H1 (cell line): ENCODE data around the gene PHF24. TPM values are rescaled to one million over a fixed set of nuclear protein-coding genes. Genes with fewer than 3 reads are reported as not detected.

Experiments
- CTCF ChIA-PET: fragments of 300-600 bp; sonication (Branson Sonifier 250); formaldehyde crosslinking; loops from one replicate; lab custom pipeline; 2021; ENCODE audit not compliant: partially characterized antibody; lab: Charles Lee
- POLR2A ChIA-PET: fragments of 300-600 bp; sonication (Branson Sonifier 250); formaldehyde crosslinking; loops from one replicate; lab custom pipeline; 2021; ENCODE audit warnings: inconsistent platforms; ENCODE audit not compliant: partially characterized antibody; lab: Charles Lee
- DNase-seq, 2 experiments: peaks; one replicate each; pipeline versions ENCODE4 v3.0.0 to v3.0.0-alpha.2; 2010 to 2022; ENCODE audit warnings: low spot score in 2 of 2, low read depth in 1 of 2, mixed read lengths in 1 of 2
- FAIRE-seq: peaks from 2 replicates; lab custom pipeline; 2011; peaks lifted over from hg19 to GRCh38; lab: Jason Lieb, UNC
- H2AFZ ChIP-seq: 2 replicates; pipeline ENCODE4 v1.8.1; 2012; ENCODE audit warnings: low read length, inconsistent platforms
- H2AK5ac ChIP-seq: 2 replicates; pipeline ENCODE4 v1.6.1; 2013; ENCODE audit warnings: low read depth, low read length
- H2BK120ac ChIP-seq: replicated peaks from 2 replicates; pipeline ENCODE3; 2013; ENCODE audit warnings: low read depth, low read length, inconsistent platforms
- H2BK12ac ChIP-seq: 2 replicates; pipeline ENCODE4 v1.6.1; 2013; ENCODE audit warnings: low read depth, low read length
- H2BK15ac ChIP-seq: 2 replicates; pipeline ENCODE4 v1.6.1; 2013; ENCODE audit warnings: low read length
- H2BK20ac ChIP-seq: 2 replicates; pipeline ENCODE4 v1.6.1; 2013; ENCODE audit warnings: low read length
- H2BK5ac ChIP-seq: 2 replicates; pipeline ENCODE4 v1.6.1; 2013; ENCODE audit warnings: low read depth, low read length
- H3K14ac ChIP-seq: 2 replicates; pipeline ENCODE4 v1.6.1; 2013; ENCODE audit warnings: inconsistent platforms; ENCODE audit not compliant: insufficient read length
- H3K18ac ChIP-seq: 2 replicates; pipeline ENCODE4 v1.6.1; 2013; ENCODE audit warnings: low read length; ENCODE audit errors: extremely low read depth
- H3K23ac ChIP-seq: 2 replicates; pipeline ENCODE4 v1.6.1; 2013; ENCODE audit warnings: inconsistent platforms; ENCODE audit not compliant: insufficient read length
- H3K23me2 ChIP-seq: 2 replicates; pipeline ENCODE4 v1.6.1; 2013; ENCODE audit warnings: low read depth, low read length
- H3K27ac ChIP-seq: 2 replicates; pipeline ENCODE4 v1.6.1; 2011; ENCODE audit warnings: low read depth, low read length, inconsistent platforms
- H3K27me3 ChIP-seq, 4 experiments: replicated peaks in 1 of 4; 1 replicate in 1 of 4; 2 replicates in 3 of 4; pipeline versions ENCODE4 v1.6.1 to v1.8.1; 2011 to 2013; ENCODE audit warnings: low read length in 3 of 4, mild to moderate bottlenecking in 3 of 4, inconsistent platforms in 2 of 4, mixed read lengths in 2 of 4, moderate library complexity in 1 of 4; ENCODE audit not compliant: control insufficient read depth in 3 of 4, insufficient read depth in 3 of 4; ENCODE audit errors: extremely low read depth in 1 of 4
- H3K36me3 ChIP-seq, 4 experiments: 2 replicates each; pipeline versions ENCODE4 v1.6.1 to v1.8.1; 2011 to 2013; ENCODE audit warnings: mild to moderate bottlenecking in 4 of 4, low read length in 3 of 4, moderate library complexity in 2 of 4, control low read depth in 1 of 4, inconsistent platforms in 1 of 4; ENCODE audit not compliant: insufficient read depth in 4 of 4, control insufficient read depth in 2 of 4
- H3K4ac ChIP-seq: replicated peaks from 2 replicates; pipeline ENCODE3; 2013; ENCODE audit warnings: low read length, low read depth, mixed read lengths, inconsistent platforms; ENCODE audit not compliant: insufficient read length
- H3K4me1 ChIP-seq, 4 experiments: replicated peaks in 1 of 4; 1 replicate in 1 of 4; 2 replicates in 3 of 4; pipeline versions ENCODE4 v1.6.1 to v1.8.1; 2011 to 2013; ENCODE audit warnings: low read length in 3 of 4, inconsistent platforms in 2 of 4, mixed read lengths in 1 of 4; ENCODE audit not compliant: insufficient read depth in 4 of 4, control insufficient read depth in 3 of 4
- H3K4me2 ChIP-seq, 2 experiments: 2 replicates each; pipeline versions ENCODE4 v1.6.1 to v1.8.1; 2011 to 2013; ENCODE audit warnings: low read depth in 2 of 2, low read length in 2 of 2, control low read depth in 1 of 2, inconsistent platforms in 1 of 2, mild to moderate bottlenecking in 1 of 2; ENCODE audit not compliant: insufficient read depth in 1 of 2
- H3K4me3 ChIP-seq, 4 experiments: fragments of 200-600, 300-600 bp in 1 of 4; sonication (generic), shearing (Covaris generic), sonication (Bioruptor Twin) in 1 of 4; 2 replicates each; pipeline versions ENCODE4 v1.5.1 to v1.8.1; 2011 to 2016; ENCODE audit warnings: low read length in 4 of 4, low read depth in 3 of 4, control low read depth in 2 of 4, inconsistent platforms in 2 of 4, mild to moderate bottlenecking in 2 of 4, mixed read lengths in 1 of 4, moderate library complexity in 1 of 4; ENCODE audit not compliant: insufficient read depth in 2 of 4; ENCODE audit errors: extremely low read depth in 1 of 4
- H3K56ac ChIP-seq: replicated peaks from 2 replicates; pipeline ENCODE3; 2013; ENCODE audit warnings: low read depth, mild to moderate bottlenecking, mixed read lengths, low read length, inconsistent platforms; ENCODE audit not compliant: insufficient read length
- H3K79me1 ChIP-seq: 2 replicates; pipeline ENCODE4 v1.6.1; 2013; ENCODE audit warnings: low read depth, low read length, control low read depth
- H3K79me2 ChIP-seq, 2 experiments: 2 replicates each; pipeline versions ENCODE4 v1.6.1 to v1.8.1; 2012 to 2013; ENCODE audit warnings: low read length in 2 of 2, mild to moderate bottlenecking in 2 of 2, inconsistent platforms in 1 of 2; ENCODE audit not compliant: insufficient read depth in 2 of 2, control insufficient read depth in 1 of 2
- H3K9ac ChIP-seq, 4 experiments: replicated peaks in 1 of 4; 1 replicate in 1 of 4; 2 replicates in 3 of 4; pipeline versions ENCODE4 v1.6.1 to v1.8.1; 2011 to 2013; ENCODE audit warnings: low read depth in 3 of 4, low read length in 3 of 4, control low read depth in 2 of 4, mild to moderate bottlenecking in 2 of 4, moderate library complexity in 2 of 4, inconsistent platforms in 1 of 4; ENCODE audit errors: extremely low read depth in 1 of 4
- H3K9me3 ChIP-seq, 2 experiments: 2 replicates each; pipeline versions ENCODE4 v1.6.1 to v1.8.1; 2012 to 2013; ENCODE audit warnings: mild to moderate bottlenecking in 2 of 2, moderate library complexity in 2 of 2, control low read depth in 1 of 2, inconsistent platforms in 1 of 2, low read depth in 1 of 2, low read length in 1 of 2, mixed read lengths in 1 of 2; ENCODE audit not compliant: insufficient read depth in 2 of 2
- H4K20me1 ChIP-seq, 2 experiments: replicated peaks in 1 of 2; 2 replicates each; pipeline versions ENCODE3 to v1.8.1; 2011 to 2013; ENCODE audit warnings: inconsistent platforms in 2 of 2, low read length in 2 of 2, mild to moderate bottlenecking in 1 of 2; ENCODE audit not compliant: insufficient read depth in 2 of 2, control insufficient read depth in 1 of 2
- H4K5ac ChIP-seq: 2 replicates; pipeline ENCODE4 v1.6.1; 2013; ENCODE audit warnings: low read length, low read depth, mixed read lengths, inconsistent platforms; ENCODE audit not compliant: insufficient read length
- H4K8ac ChIP-seq: 2 replicates; pipeline ENCODE4 v1.8.0; 2013; ENCODE audit warnings: mild to moderate bottlenecking, moderate library complexity, low read length, inconsistent platforms; ENCODE audit not compliant: insufficient read depth; ENCODE audit errors: extremely low read depth
- H4K91ac ChIP-seq: replicated peaks from 2 replicates; pipeline ENCODE3; 2013; ENCODE audit warnings: low read length, mixed read lengths, inconsistent platforms; ENCODE audit not compliant: insufficient read length
- ASH2L ChIP-seq: fragments of 200-600, 300-600 bp; sonication (generic); IDR thresholded peaks from one replicate; pipeline ENCODE4 v1.7.1; 2017; ENCODE audit warnings: low read length
- CEBPB ChIP-seq: IDR thresholded peaks from 2 replicates; pipeline ENCODE4 v1.6.1; 2012; ENCODE audit warnings: low read depth, low read length
- CHD1 ChIP-seq: IDR thresholded peaks from 2 replicates; pipeline ENCODE4 v1.6.1; 2012; ENCODE audit warnings: low read depth, low read length, improper control_type of control experiment
- EGR1 ChIP-seq: IDR thresholded peaks from 2 replicates; pipeline ENCODE4 v1.6.1; 2011; ENCODE audit warnings: low read depth, low read length, borderline replicate concordance
- GABPA ChIP-seq: IDR thresholded peaks from 2 replicates; pipeline ENCODE4 v1.6.1; 2011; ENCODE audit warnings: mild to moderate bottlenecking, low read length, moderate library complexity, borderline replicate concordance; ENCODE audit not compliant: insufficient read depth
- HDAC2 ChIP-seq, 2 experiments: fragments of 300-600 bp in 1 of 2; sonication (generic) in 1 of 2; IDR thresholded peaks; 2 replicates each; pipeline ENCODE4 v1.6.1; 2011 to 2012; ENCODE audit warnings: low read depth in 2 of 2, low read length in 2 of 2, mild to moderate bottlenecking in 2 of 2, moderate library complexity in 2 of 2, borderline replicate concordance in 1 of 2, inconsistent platforms in 1 of 2
- HDAC6 ChIP-seq: IDR thresholded peaks from one replicate; pipeline ENCODE4 v1.7.1; 2012; ENCODE audit warnings: low read depth, mild to moderate bottlenecking, inconsistent platforms, low read length, moderate library complexity
- JUND ChIP-seq: IDR thresholded peaks from 2 replicates; pipeline ENCODE4 v1.6.1; 2011; ENCODE audit warnings: mild to moderate bottlenecking, improper control_type of control experiment, low read length
- KDM1A ChIP-seq: fragments of 200-600, 300-600 bp; sonication (generic); IDR thresholded peaks from 2 replicates; pipeline ENCODE4 v1.7.1; 2016; ENCODE audit warnings: mild to moderate bottlenecking, low read length, borderline replicate concordance
- KDM4A ChIP-seq: IDR thresholded peaks from one replicate; pipeline ENCODE4 v1.7.1; 2012; ENCODE audit warnings: low read depth, mild to moderate bottlenecking, moderate library complexity, low read length, inconsistent platforms; ENCODE audit not compliant: severe bottlenecking
- RBBP5 ChIP-seq: IDR thresholded peaks from 2 replicates; pipeline ENCODE4 v1.7.1; 2012; ENCODE audit warnings: low read depth, mild to moderate bottlenecking, inconsistent platforms, low read length, moderate library complexity, borderline replicate concordance
- SP1 ChIP-seq: IDR thresholded peaks from 2 replicates; pipeline ENCODE4 v1.6.1; 2011; ENCODE audit warnings: low read depth, low read length
- SUZ12 ChIP-seq: fragments of 200-600 bp; sonication (generic); IDR thresholded peaks from 2 replicates; pipeline ENCODE4 v1.6.1; 2012; ENCODE audit warnings: mild to moderate bottlenecking, inconsistent platforms, low read length, moderate library complexity, mixed read lengths
- USF2 ChIP-seq: IDR thresholded peaks from 2 replicates; pipeline ENCODE4 v1.6.1; 2011; ENCODE audit warnings: low read length, improper control_type of control experiment
- WGBS, 2 experiments: shearing (Covaris generic) in 1 of 2; methylation state at CpG; one replicate each; pipeline versions ENCODE4 v1.1.6 to v1.1.7; 2013 to 2015; ENCODE audit warnings: low lambda C conversion rate in 2 of 2, mixed read lengths in 2 of 2, inconsistent platforms in 1 of 2, low coverage in 1 of 2, missing lambda C conversion rate in 1 of 2; ENCODE audit not compliant: insufficient replicate concordance in 2 of 2, insufficient coverage in 1 of 2, insufficient read length in 1 of 2; ENCODE audit errors: extremely low coverage in 1 of 2, missing lambda C conversion rate in 1 of 2; 5-methylcytosine and 5-hydroxymethylcytosine counted together
- polyA plus RNA-seq, 7 experiments: library from polyadenylated mRNA; depleted of rRNA in 3 of 7; stranded (reverse) in 5 of 7; unstranded in 2 of 7; fragments of >200 nt in 5 of 7; fragments of 200-250 nt in 2 of 7; gene quantifications; 1 replicate in 5 of 7; 2 replicates in 1 of 7; 4 replicates in 1 of 7; pipeline versions ENCODE4 v1.2.1 to v1.2.3, GENCODE V29; 2011 to 2013; ENCODE audit warnings: missing spikeins in 2 of 7, mixed read lengths in 2 of 7
- total RNA-seq: library from RNA; stranded (reverse); fragmentation: NEBNext Ultra II Directional; extraction: Animal tissue kit (Norgen Biotek cat#: 25700); gene quantifications from 2 replicates; pipeline ENCODE4 v1.2.1, GENCODE V29; 2021

Gene PHF24
- total and polyA plus RNA-seq, 2 of the 8 experiments (the other 6 are each of a cell fraction or from before 2014, with no cell fraction given) = 0.29 to 0.35 TPM

DNA sequence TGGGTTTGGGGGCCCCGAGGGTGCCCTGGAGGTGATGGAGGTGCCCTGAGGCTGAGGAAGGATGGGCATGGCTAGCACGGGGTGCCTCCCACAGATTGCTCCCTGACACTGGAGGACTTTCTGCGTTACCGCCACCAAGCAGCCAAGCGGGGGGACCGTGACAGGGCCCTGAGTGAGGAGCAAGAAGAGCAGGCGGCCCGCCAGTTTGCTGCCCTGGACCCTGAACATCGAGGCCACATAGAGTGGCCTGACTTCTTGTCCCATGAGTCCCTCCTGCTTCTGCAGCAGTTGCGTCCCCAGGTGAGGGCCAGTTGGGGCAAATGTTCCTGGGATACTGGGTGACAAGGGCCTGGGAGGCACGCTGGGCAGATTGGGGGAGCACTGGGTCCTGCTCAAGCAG lies 18.4 kb downstream of the PHF24 start:
- no peak overlapping the region for H4K8ac ChIP-seq
- no peak overlapping the region for H2AFZ ChIP-seq
- H3K4ac ChIP-seq = no peak overlapping the region
- H3K4me3 ChIP-seq = no peak overlapping the region
- H3K27ac ChIP-seq = no peak overlapping the region
- H3K9ac ChIP-seq = no peak overlapping the region
- H3K18ac ChIP-seq = no peak overlapping the region
- no peak for FAIRE-seq
- H3K79me1 ChIP-seq = no peaks in the 10 kb centered on the region
- no peak overlapping the region for H2BK15ac ChIP-seq
- no peak overlapping the region for H3K23ac ChIP-seq
- H2BK12ac ChIP-seq = no peak overlapping the region
- H2BK5ac ChIP-seq = no peak overlapping the region
- H3K4me1 ChIP-seq = peaks cover 0 to 5% (median 3%) of the 10 kb centered on the region in 4 experiments; a peak in 5 of 7 replicates
- no peak for DNase-seq
- no peak overlapping the region for H2BK120ac ChIP-seq
- H2BK20ac ChIP-seq = no peak overlapping the region
- H3K14ac ChIP-seq = no peak overlapping the region
- whole genome bisulfite sequencing, 2 experiments = 87% methylated on average over 11 of the region's 11 CpGs; no CpG with 5 or more reads in 1 of the 2 experiments
- H3K79me2 ChIP-seq = no peaks in the 10 kb centered on the region
- H3K56ac ChIP-seq = no peak overlapping the region
- H3K9me3 ChIP-seq = no peaks in the 10 kb centered on the region
- no peak overlapping the region for H4K5ac ChIP-seq
- no peak overlapping the region for H2AK5ac ChIP-seq
- no peak overlapping the region for H4K91ac ChIP-seq
- H3K4me2 ChIP-seq = no peak overlapping the region
- H4K20me1 ChIP-seq = no peaks in the 10 kb centered on the region
- CTCF ChIA-PET = interaction anchor here (1.3 to 1.8 kb wide), 2 partner anchors 9 to 77 kb away, joined by 6 to 7 read pairs; no protein-coding TSS in a partner anchor
- POLR2A ChIA-PET = no interaction called here
- H3K36me3 ChIP-seq = no peaks in the 10 kb centered on the region
- no peaks in the 10 kb centered on the region for H3K23me2 ChIP-seq
- no peaks in the 10 kb centered on the region for H3K27me3 ChIP-seq
- TF ChIP-seq RBBP5 (no peak), USF2 (no peak), CHD1 (no peak), ASH2L (no peak), SUZ12 (no peak), JUND (no peak), HDAC6 (no peak), HDAC2 (IDR thresholded peaks at IDR 0.05; ENCODE audit: borderline replicate concordance in 1 of 2, low read depth in 2 of 2, low read length in 2 of 2) (no peak), SP1 (no peak), GABPA (no peak), KDM1A (no peak), EGR1 (no peak), KDM4A (no peak), CEBPB (no peak)
